GM19351 (cell line): ENCODE data around the gene MAST3.
"Not testable (repeated sequence)": the region's sequence is repeated elsewhere in the genome, so short reads cannot be mapped to it uniquely, and the experiment has no call there.

Experiments
- ATAC-seq: cut with Tn5 transposase; IDR thresholded peaks from one replicate; pipeline ENCODE4 v1.9.1; 2021; ENCODE audit warnings: mild to moderate bottlenecking, moderate library complexity; ENCODE audit not compliant: unreplicated experiment

Gene MAST3

DNA sequence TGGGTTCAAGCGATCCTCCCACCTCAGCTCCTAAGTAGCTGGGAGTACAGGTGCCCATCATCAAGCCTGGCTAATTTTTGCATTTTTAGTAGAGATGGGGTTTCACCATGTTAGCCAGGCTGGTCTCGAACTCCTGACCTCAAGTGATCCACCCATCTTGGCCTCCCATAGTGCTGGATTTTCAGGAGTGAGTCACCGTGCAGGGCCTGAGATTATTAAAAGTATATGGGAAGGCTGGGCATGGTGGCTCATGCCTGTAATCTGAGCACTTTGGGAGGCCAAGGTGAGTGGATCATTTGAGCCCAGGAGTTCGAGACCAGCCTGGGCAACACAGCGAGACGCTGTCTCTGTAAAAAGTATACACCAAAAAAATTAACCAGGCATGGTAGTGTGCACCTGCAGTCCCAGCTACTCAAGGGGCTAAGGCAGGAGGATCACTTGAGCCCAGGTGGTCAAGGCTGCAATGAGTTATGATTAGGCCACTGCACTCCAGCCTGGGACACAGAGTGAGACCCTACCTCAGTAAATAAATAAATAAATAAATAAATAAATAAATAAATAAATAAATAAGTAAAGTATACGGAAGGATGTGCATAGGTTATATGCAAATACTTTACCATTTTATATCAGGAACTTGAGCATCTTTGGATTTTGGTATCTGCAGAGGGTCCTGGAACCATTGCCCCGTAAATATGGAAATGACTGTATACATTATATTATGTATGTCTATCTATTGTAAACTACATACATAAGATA lies 11.7 kb upstream of the MAST3 start:
- ATAC-seq, result no peak

DNA sequence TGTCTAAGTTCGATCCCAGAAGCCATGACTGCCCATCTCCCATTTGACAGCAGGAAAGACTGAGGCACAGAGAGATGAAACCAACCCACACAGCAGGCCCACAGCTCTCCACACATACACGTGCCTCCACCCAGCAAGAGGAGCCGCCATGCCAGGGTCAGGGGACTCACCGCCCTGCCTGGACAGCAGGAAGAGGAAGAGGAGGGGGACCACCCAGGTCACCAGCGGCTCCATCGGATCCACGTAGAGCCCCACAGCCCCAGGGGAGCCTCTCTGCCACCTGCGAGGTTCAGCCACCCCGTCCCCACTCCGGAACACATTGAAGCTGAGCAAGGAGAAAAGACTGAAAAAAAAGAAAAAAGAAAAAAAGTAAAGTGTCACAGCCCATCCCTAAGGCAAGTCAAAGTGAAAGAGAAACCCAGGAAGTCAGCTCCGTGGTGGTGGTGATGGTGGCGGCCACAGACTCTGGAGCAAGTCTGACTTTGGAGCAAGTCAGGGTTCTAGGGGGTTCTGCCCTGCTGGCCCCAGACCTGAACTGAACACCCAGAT lies 10.9 kb upstream of the MAST3 start, which contains the start of gene IL12RB1:
Gene IL12RB1 (minus strand): TSS at position 345 of the 549 bp plus-strand sequence. CDS start 111 bp downstream, at position 234.
- no peak for ATAC-seq

DNA sequence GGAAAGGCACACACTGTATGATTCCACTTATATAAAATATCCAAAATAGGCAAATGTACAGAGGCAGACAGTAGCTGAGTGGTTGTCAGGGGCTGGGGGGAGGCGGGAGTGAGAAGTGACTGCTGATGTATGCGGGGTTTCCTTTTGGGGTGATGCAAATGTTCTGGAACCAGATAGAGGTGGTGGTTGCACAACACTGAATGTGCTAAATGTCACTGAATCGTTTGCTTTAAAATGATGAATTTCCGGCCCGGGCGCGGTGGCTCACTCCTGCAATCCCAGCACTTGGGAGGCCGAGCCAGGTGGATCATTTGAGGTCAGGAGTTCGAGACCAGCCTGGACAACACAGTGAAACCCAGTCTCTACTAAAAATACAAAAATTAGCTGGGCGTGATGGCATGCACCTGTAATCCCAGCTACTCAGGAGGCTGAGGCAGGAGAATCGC lies 8.5 kb upstream of the MAST3 start:
- ATAC-seq, result peak; percentile 57

DNA sequence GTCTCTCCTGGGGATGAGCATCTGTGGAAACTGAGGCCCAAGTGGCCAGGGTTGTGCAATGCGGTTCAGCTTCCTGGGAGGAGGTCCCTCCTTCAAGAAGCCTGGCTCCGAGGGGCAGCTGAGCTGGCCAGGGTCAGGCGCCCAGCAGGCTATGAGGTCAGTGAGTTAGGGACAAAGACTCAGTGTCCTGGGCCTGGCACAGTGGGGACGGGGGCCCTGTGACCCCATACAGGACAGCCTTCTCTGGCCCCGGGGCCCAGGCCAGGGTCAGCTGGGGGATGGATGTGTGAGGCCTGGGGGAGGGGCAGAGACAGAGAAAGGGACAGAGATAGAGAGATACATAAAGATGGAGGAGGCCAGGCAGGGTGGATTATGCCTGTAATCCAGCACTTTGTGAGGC lies 7.9 kb upstream of the MAST3 start:
- no peak for ATAC-seq

DNA sequence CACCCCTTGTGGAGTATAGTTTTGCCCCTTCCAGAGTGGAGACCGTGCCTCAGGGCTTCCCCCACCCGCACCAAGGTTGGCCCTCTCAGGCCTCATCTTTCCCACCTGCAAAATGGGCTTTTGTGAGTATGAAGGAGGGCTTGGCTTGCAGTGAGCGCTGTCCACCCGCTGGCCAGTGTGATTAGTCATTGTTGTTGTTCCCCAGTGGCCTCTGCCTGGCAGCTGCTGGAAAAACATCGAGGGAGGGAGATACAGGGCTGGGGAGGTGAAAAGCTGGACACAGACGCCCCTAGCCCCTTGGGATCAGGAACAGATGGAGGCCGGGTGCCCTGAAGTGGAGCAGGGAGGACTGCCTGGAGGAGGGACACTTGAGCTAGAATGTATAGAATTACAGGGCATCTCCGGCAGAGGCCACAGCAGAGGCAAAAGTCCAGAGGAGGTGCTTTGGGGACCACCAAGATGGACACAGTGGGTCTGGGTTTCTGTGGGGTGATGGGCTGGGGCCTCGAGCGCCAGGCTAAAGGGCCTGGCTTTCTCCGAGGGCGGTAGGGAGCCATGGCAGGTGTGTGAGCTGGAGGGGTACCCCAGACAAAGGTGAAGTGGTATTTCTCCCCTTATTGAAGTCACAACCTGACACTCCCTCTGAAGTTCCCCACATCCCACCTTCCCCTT lies 6.9 kb upstream of the MAST3 start:
- no peak for ATAC-seq

DNA sequence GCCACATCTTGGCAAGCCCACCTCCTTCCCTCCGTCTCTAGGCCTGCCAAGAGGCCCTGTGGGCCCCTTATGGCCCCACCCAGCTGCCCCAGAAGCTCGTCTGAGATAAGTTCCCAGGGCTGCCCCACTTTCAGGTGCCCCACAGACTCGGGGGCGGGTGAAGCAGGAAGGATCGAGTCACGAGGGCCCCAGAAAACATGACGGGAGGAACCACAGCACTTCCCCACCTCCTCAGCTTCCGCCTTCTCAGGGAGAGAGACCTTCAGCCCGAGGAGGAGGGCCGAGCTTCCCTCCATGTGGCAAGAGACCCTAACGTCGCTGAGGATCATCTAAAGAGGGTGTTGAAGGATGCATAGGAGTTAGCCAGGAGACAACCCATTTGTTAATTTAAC lies 6.4 kb upstream of the MAST3 start:
- peak; percentile 41 for ATAC-seq

DNA sequence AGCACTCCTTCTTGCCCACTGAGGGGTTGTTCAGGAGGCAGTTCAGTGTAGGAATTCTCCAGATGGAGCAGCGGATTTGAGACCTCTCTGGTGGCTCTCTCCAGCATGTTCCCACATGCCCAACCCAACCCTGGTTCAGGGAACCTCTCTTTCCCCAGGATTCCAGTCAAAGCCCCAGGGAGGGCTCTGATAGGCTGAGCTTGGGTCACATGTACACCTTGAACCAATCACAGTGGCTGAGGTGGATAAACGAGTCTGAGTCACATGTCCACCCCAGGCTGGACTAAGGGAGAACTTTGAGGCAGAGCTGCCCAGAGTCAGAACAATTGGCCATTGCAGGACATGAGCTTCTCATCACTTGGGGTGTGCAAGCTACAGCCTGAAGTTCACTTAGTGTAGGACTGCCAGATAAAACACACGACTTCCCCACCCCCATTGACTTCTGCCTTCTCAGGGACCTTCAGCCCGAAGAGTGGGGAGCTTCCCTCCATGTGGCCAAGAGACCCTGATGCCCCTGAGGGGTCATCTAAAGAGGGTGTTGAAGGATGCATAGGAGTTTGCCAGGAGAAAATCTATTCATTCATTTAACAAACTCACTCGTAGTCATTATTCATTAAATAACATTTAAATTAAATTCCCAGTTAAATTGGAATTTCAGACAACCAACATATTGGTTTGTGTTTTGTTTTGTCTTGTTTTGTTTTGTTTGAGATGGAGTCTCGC lies 4.0 kb upstream of the MAST3 start:
- ATAC-seq, result no peak

DNA sequence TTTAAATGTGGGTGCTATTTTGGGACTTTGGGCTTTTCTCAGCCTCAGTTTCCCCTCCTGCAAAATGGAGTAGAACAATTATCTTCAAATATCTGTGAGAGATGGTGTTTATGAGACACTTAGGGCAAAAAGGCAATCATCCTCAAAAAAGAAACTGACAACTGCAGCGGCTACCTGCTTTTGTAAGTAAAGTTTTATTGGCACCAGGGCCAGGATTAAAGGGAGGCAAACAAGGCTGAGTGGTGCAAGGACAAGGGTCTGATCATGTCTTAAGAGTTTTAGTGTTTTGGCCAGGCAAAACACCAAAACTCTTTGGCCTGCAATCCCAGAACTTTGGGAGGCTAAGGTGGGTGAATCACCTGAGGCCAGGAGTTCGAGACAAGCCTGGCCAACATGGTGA lies 1.3 kb upstream of the MAST3 start:
- ATAC-seq, result no peak

DNA sequence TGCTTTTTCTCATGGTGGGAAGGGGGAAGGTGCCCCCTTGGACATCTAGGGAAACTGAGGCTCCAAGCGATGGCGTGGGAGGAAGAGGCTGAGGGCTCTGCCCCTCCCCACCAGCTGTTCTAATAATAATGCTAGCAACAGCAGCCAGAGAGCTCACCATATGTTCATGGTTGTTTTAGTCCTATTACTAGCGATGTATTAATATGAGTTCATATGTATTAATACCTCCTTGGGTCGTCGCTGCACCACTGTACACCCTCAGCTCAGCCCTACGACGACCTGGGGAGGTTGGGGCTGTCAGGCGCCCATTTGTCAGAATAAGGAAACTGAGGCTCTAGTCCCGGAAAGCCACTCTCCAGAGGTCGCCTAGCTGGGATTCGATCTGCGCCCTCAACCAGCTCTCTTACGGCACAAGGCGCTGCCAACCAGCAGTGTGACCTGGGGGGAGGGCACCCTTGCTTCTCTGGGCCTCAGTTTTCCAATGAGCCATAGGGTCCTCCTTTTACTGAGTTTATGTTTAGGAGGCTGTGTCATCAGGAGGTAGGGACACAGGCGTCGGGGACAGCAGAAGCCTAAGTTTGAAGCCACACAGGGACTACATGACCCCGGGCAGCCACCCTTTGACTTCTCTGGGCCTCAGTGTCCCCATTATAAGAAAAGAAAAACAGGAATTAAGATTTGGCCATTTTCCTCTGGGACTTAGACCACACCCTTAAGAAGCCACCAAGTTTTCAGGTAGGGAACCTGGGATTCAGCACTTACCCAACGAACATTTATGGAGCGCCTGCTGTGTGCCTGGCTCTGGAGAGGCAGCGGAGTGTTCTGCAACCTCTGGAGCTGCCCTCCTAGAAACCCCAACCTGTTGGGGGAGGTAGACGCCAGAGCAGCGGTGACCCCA lies 664 bp downstream of the MAST3 start:
- no peak for ATAC-seq

DNA sequence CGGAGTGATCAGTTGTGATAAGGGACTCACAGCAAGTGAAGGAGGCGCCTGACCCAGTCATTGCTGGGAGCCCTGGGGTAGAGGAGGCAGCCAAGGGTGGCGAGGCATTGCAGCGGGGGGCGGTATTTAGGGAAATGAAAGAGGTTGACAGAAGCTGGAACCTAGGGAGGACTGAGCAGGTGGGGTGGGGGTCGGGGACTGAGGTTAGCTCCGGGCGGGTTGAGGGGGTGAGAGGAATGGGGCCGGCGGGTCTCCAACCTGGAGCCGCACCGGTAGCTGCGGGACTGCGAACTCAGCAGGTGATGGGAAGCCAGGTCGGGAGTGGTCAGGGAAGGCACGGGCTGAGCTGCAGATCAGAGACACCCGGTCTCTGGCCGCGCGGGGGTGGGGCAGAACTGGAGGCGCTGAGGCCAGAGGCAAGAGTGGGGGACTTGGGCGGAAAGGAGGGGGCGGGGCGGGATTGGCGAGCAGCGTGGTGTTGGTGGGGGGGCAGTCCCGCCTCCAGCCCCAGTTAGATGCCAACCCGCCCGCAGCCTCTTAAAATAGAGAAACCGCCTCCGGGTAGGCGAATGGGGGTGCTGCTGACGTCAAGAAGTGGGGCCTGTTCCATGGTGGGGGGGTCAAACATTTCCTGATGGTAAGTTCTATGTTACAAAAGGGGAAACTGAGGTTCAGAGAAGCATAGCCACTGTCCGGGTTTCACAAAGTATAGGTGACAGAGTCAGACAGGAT lies 1.5 kb downstream of the MAST3 start:
- peak; percentile 63 for ATAC-seq

DNA sequence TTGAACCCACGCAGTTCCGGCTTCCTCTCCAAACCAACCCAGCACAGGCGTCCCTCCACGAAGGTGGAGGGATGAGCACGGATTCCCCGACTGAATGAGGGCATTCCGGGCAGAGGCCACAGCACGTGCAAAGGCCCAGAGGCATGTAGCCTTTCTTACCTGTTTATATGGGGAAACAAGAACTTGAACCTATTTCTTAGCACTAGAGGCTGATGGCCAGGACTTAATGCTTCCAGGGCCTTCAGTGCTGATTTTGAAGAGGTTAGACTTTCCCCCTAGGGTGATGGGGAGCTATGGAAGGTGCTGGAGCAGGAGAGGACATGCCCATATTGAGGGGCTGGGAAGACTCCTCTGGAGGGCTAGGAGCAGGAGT lies 2.0 kb downstream of the MAST3 start:
- no peak for ATAC-seq

DNA sequence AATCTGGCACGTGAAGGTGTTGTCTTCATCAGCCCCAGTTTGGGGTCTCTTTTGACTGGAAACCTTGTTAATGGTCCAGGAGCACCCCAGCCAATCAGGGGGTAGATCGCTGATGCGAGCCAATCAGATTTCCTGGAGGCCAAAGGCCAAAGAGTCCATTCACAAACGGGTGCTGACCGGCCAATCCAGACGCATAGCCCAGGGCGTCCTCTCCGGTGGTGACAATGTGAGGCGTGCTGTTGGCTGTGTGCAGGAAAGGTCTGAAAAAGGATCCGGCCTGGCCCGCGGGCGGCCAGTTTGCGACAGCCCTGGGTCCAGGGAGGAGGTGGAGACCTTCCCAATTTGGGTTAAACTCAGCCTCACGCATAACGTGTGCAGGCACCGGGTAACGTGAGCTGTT lies 3.1 kb downstream of the MAST3 start:
- ATAC-seq, result no peak

DNA sequence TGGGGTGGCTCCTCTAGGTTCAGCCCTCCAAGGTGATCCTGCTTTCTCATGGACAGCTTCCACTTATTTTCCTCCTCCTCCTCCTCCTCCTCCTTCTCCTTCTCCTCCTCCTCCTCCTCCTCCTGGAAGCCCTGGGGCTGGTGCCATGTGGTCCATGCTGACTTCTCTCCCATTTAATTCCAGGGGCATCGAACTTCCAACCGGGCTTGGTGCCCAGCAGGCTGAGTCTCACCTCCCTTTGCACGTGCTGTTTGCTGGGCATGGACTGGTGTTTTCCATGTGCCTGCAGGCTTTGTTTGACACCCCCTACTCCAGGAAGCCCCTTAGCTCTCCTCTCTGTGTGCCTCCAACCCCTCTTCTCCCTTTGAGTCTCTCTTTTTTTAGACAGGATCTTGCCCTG lies 3.7 kb downstream of the MAST3 start:
- no peak for ATAC-seq

DNA sequence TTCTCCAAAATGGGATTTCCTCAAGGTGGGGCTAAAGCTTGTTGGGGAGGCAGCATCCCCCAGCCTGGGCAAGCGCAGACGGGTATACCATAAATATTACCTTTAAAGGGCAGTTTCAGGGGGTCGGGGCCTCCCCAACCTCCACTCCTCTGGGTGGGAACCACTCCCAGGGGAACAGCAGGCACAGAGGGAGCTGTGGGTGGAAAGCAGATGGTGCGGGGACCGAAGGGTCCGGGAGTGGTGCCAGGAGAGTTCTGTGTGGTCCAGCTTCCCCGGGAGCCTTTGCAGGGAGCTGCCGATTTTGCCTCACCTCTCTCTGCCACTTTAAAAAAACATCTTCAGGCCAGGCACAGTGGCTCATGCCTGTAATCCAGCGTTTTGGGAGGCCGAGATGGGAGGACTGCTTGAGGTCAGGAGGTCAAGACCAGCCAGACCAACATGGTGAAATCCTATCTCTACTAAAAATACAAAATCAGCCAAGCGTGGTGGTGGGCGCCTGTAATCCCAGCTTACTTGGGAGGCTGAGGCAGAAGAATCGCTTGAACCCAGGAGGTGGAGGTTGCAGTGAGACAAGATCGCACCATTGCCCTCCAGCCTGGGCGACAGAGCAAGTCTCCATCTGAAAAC lies 5.5 kb downstream of the MAST3 start:
- no peak for ATAC-seq

DNA sequence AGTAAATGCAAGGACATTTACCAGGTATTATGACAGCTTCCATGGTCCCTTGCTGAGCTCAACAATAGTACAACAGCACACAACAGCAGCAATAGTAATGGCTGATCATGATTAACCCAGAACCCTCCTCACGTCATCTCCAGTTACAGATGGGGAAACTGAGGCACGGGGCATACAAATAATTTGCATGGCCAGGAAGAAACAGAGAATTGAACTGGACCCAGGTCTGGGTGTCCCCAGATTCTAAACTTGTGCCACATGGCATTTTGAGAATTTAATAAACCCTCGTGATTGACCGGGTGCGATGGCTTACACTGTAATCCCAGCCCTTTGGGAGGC lies 7.2 kb downstream of the MAST3 start:
- no peak for ATAC-seq

DNA sequence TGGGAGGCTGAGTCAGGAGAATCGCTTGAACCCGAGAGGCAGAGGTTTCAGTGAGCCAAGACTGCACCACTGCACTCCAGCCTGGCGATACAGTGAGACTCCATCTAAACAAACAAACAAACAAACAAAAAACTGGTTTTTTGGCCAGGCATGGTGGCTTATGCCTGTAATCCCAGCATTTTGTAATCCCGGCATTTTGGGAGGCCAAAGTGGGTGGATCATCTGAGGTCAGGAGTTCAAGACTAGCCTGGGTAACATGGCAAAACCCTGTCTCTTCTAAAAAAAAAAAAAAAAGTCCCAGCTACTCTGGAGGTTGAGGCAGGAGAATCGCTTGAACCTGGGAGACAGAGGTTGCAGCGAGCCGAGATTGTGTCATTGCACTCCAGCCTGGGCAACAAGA lies 7.7 kb downstream of the MAST3 start:
- not testable (repeated sequence) for ATAC-seq

DNA sequence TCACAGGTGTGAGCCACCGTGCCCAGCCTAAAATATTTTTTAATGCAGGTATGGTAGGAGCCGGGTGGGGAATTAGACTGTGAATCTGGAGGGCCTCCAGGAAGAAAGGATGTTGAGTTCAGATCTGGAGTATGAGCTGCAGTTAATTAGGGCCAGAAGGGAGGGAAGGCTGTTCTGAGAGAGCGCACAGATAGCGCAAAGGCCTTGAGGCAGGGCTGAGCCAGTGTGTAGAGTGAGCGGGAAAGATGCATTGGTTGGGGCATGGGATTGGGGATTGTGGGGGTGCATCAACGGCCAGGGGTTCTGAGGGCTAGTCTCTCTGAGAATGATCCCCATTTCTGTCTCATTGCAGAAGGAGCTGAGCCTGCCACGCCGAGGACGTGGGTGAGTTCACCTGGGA lies 9.7 kb downstream of the MAST3 start:
- no peak for ATAC-seq

DNA sequence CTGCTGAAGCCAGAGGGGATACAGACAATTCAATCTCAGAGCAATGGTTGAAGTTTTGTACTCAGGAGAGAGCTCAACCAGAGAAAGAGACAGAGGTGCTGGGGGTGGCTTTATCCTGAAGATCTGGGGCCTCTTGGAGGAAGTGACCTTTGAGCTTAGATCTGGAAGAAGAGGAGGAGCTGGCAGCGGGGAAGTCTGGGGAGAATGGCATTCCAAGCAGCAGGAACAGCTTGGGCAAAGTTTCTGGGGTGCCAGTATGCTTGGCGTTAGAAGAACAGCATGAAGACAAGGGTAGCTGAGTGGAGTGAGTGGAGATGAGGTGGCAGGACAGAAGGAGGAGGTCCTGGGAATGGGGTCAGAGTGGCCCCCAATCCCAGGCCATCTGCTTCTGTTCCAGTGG lies 11.3 kb downstream of the MAST3 start:
- no peak for ATAC-seq

DNA sequence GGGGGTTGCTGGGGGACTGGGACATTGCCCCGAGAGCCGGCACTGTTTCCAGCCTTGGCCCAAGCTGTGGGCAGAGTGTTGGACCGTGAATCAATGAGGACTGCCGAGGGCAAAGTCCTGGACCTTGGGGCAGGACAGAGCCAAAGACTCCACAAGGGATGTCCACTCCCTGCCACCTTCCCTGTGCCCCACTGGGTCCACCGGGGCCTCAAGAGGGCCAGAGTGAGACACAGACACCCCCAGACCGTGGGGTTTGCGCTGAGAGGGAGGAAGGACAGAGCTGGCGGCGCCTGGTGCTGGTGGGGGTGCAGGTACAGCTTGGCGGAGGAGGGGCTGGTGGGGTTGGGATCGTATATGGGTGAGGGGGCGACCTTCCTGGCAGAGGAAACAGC lies 11.8 kb downstream of the MAST3 start:
- ATAC-seq, result no peak
